M059J (cell line): ENCODE results near the gene CLDN22. TPM values are rescaled to one million over a fixed set of nuclear protein-coding genes. Genes with fewer than 3 reads are reported as not detected.
"Not testable (repeated sequence)": the region's sequence is repeated elsewhere in the genome, so short reads cannot be mapped to it uniquely, and the experiment has no call there.

Experiments used
- DNase-seq: peaks from one replicate; pipeline ENCODE4 v3.0.0-alpha.2; 2012; ENCODE audit warnings: low read depth
- total RNA-seq: library from RNA; depleted of rRNA; stranded (reverse); fragments of >200 nt; shearing (Covaris generic); gene quantifications from 2 replicates; pipeline ENCODE4 v1.2.3, GENCODE V29; 2014

CLDN22 gene
- total RNA-seq, 1 experiment from 2014 or later, result 0.05 TPM

DNA sequence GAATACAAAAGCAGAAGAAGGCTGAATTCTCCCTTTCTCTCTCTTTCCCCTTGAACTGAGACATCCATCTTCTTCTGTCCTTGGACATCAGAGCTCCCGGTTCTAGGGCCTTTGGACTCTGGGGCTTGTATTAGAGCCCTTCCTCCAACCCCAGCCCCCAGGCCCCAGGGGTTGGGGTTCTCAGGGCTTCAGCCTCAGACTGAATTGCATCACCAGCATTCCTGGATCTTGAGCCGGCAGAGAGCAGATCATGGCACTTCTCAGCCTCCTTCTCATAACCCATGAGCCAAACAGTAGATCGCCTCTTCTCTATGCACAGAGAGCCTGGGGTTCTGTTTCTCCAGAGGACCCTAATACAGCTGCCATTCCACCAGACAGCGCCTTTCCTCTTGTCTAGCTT is 27.5 kb upstream of the CLDN22 start:
- peak; percentile 17 for DNase-seq

DNA sequence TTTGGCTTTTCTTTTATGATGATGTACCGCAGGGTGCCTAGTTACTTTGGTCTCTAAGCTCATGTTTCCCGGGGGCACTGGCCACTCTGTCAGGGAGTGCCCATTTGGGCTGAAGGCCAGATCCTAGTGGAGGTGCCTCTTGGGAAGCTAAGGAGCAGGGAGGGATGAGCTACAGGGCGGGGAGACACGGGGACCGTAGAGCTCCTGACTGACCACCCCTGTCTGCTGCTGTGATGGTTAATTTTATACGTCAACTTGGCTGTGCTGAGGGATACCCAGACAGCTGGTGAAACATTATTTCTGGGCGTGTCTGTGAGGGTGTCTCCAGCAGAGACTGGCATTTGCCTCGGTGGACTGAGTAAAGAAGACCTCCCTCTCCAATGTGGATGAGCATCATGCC is 27.1 kb upstream of the CLDN22 start:
- DNase-seq, result no peak

DNA sequence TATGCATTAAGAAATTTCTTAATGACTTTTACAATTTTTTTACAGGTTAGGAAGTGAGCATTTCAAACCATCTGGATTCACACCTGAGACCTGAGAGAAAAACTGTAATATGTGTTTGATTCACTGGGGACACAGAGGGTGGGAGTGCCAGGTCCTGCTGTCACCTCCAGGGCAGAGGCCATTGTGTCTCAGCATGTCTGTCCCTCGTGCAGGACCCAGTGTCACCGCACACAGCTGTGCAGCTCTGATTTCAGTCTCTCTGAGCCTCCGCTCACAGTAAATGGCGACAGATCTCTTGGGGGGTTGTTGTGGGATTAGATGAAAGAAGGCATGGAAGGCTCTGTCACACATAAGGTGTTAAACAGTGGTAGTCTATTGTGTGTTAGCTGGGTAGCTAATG is 25.2 kb upstream of the CLDN22 start:
- DNase-seq, result no peak

DNA sequence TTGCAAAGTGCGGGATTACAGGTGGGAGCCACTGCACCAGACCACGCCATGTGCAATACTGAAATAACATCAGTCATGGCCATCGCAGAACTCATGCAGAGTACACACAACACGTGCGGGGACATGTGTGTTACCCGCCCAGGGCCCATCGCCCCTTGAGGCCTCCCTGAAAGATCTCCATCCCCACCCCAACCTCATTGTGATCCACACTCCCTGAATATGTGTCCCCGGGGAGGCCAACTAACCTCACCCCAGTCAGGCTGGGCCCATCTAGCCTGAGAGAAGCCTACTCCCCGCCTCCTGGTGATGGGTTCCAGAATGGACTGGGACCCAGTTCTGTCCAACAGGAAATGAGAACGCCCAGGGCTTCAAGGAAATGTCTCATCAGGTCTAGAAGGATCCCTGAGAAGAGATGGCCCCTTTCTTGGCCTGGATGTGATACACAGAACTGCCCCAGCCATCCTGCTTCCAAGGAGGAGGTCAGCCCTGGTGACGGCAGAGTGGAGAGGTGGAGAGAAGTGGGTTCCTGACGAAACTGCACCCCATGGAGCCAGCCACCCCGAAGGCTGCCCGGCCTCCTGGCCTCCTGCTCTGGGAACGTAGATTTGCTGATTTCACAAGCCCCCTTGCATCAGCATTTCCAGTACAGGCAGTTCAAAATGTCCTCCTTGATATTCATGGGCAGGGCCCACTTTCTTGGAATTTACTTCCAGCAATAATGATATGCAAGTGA is 24.6 kb upstream of the CLDN22 start:
- no peak for DNase-seq

DNA sequence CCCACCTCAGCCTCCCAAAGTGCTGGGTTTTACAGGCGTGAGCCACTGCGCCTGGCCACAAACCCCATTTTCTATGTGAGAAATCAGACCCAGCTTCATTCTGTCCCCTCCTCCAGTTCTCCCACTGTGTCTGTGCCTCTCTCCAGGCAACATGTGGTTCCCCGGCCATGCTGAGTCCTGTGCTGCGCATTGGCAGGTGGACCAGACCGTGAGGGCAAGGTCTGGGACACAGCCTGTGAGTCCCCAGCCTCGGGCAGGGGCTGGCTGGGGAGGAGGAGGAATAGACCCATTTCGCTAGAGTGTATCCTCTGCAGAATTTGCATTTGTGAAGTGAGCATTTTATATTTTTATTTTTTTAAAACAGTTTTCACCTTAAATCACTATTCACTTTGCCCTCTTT is 23.7 kb upstream of the CLDN22 start:
- DNase-seq, result no peak

- DNase-seq, result no peak
These were observed 22.8 kb upstream of the CLDN22 start for GRCh38 chr4:183342541-183343533.

- DNase-seq, result no peak
These were observed 17.8 kb upstream of the CLDN22 start for GRCh38 chr4:183337833-183338232.

DNA sequence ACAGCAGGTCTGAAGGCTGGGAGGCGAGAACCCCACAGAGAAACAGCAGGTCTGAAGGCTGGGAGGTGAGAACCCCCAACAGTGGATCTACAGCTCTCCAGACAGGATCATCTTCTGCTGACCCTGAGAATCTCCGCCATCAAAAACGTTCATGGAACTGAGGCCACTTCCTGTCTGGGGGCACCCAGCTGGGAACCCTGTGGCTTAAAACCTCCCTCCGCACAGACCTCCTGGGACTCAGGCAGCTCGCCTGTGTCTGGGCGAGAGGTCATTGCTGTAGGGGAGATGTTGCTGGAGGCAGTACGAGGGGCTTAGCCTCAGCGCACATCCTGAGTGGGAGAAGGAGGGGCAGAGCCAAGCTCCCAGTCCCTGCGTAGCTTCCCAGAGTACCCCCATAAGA is 17.3 kb upstream of the CLDN22 start:
- DNase-seq, result no peak

DNA sequence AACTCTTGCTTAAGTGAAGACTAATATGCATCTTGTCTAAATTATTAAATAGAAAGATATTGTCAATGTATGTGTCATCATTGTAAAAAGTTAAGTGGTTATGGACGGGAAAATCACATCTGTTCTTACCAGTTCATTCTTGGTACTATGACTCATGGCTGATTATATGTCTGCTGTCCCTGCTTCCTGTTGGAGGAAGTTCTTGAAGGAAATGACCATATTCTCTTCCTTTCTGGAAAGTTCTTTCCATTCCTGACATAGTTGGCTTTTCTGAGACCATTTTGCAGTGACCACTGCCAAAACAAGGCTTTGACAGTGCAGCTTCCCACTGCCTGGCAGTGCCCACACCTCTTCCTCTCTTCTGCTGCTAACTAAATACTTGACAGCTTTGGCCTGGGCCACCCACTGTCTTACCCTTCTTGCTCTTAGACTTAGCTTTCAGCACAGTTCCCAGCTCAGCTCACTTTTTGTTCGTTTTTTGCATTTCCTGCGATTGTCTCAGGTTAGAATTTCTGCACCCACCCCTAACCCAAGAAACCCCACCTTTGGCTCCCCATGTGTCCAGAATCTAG is 15.4 kb upstream of the CLDN22 start:
- DNase-seq, result peak; percentile 88

- DNase-seq, result peak; percentile 67
These were observed 13.9 kb upstream of the CLDN22 start for GRCh38 chr4:183333983-183334382.

GRCh38 chr4:183333202-183333601 is 13.1 kb upstream of the CLDN22 start:
- DNase-seq, result no peak

GRCh38 chr4:183332447-183332846 is 12.4 kb upstream of the CLDN22 start:
- no peak for DNase-seq

- no peak for DNase-seq
These were observed 10.8 kb upstream of the CLDN22 start for GRCh38 chr4:183330841-183331240.

DNA sequence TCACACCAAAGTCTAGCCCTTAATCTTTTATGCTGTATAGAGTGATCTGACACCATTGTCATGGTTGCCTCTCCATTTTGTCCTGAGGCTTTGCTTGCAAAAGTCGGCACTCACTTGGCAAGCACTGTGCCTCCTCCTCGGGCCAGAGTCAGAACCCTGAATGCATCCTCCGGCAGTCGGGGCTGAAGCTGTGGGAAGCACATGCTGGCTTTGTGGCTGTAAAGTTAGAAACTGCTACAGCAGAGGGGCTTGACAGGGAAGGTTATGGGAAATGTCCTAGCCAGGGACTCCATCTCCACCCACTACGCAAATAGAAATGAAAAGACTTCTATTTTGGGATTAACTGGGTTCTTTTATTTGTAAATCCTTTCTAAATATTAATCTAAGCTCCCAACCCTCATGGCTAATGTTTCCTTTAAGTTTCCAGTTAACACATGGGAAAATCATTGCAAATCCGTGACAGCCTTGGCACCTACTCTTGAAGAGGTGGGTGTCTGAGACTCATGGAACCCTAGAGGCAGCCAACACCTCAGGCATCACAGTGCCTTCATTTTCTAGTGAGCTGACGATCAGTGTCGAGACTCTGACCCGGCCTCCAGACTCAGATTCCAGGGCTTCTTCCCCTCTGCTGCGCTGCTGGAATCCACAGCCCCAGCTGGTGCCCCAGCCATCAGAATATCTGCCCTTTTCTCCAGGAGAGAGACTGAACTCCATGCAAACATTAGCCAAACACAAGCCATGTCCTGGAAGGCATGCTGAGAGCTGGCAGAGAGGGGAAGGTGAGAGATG is 10.1 kb upstream of the CLDN22 start:
- DNase-seq, result no peak

GRCh38 chr4:183329244-183329643 is 9.2 kb upstream of the CLDN22 start:
- no peak for DNase-seq

DNA sequence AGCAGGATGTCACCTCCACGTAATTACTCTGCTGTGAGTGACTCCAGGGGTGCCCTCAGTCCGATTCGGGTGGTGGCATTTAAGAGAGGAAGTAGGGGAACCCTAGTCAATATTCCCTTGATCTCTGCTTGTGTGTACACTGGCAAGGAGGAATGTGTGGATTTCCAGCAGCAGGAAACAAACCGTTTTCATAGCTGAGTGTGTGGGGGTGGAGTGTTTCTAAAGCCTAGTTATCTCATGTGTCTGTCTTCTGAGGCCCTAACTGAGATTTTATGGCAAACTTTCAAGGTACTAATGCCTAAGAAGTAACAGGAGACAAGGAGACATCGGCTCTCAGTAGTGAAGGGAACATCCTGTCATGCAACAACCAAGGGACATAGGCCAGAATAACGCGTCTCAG is 8.8 kb upstream of the CLDN22 start:
- no peak for DNase-seq

- DNase-seq, result no peak
These were observed 7.8 kb upstream of the CLDN22 start for GRCh38 chr4:183327827-183328226.

DNA sequence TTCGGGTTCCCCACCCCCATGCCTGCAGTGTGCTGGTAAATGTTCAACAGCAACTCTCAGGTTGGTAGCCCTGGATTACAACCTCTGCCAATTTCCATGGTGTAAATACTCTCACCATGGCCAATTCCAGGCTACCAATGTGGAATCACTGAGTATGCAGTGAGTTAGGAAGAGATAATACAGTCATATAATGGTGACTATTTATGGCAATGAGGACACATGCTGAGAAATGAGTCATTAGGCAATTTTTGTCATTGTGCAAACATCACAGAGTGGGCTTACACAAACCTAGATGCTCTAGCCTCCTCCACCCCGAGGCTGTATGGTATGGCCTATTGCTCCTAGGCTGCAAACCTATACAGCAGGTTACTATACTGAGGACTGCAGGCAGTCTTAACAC is 6.8 kb upstream of the CLDN22 start:
- peak; percentile 13 for DNase-seq

DNA sequence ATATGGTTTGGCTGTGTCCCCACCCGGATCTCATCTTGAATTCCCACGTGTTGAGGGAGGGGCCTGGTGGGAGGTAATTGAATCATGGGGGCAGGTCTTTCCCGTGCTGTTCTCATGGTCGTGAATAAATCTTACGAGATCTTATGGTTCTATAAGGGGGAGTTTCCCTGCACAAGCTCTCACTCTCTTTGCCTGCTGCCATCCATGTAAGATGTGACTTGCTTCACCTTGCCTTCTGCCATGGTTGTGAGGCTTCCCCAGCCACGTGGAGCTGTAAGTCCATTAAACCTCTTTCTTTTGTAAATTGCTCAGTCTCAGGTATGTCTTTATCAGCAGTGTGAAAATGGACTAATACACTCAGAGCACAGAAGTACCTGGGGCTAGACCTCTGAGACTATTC is 6.3 kb upstream of the CLDN22 start:
- not testable (repeated sequence) for DNase-seq

- DNase-seq, result no peak
These were observed 4.5 kb upstream of the CLDN22 start for GRCh38 chr4:183324619-183325018.

- not testable (repeated sequence) for DNase-seq
These were observed 4.0 kb upstream of the CLDN22 start for GRCh38 chr4:183324056-183324455.

DNA sequence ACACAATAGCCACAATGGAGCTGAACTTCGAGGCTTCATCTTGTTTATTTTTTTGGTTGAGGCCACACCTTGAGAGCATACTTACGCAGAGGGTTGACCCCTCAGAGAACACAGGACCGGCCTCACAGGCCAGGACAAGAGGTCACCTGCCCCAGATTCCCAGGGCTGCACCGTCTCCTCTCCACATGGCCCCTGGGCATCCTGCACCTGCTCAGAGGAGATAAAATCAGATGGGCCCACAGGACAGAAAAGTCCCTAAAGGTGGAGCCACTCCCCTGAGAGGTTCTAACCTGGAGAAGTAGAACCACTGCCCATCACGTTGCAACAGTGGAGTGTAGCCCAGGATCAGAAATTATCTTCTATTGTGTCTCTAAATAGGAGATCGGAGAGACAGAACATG is 3.2 kb upstream of the CLDN22 start:
- DNase-seq, result no peak
